Measurements from ENCODE around the gene MACROD1. TPM values are rescaled to one million over a fixed set of nuclear protein-coding genes. Genes with fewer than 3 reads are reported as not detected.

Gene MACROD1
- total and polyA plus RNA-seq, 12 donors = 77.6 to 497 (median 115) TPM

DNA sequence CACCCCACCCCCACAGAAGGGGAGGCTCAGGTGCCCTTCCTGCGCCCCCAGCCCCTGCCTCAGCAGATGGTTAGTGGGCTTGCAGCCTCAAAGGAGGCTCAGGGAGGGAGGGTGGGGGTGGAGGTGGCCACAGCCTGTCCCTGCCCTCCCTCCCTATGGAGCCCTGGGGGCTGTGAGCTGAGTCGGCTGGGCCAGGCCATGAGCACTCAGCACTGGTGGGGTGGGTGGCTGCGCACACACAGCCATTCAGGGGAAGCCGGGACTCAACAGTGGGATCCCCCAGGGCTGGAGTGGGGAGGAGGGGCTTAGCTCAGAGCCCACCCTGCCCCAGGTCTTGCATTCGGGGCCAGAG lies 80.0 kb downstream of the MACROD1 start:
- no peaks in the 10 kb centered on the region for H3K27me3 ChIP-seq
- DNase-seq (no peak), ATAC-seq (no peak)
- TF ChIP-seq, protein P1, sequence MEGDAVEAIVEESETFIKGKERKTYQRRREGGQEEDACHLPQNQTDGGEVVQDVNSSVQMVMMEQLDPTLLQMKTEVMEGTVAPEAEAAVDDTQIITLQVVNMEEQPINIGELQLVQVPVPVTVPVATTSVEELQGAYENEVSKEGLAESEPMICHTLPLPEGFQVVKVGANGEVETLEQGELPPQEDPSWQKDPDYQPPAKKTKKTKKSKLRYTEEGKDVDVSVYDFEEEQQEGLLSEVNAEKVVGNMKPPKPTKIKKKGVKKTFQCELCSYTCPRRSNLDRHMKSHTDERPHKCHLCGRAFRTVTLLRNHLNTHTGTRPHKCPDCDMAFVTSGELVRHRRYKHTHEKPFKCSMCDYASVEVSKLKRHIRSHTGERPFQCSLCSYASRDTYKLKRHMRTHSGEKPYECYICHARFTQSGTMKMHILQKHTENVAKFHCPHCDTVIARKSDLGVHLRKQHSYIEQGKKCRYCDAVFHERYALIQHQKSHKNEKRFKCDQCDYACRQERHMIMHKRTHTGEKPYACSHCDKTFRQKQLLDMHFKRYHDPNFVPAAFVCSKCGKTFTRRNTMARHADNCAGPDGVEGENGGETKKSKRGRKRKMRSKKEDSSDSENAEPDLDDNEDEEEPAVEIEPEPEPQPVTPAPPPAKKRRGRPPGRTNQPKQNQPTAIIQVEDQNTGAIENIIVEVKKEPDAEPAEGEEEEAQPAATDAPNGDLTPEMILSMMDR (IDR thresholded peaks at IDR 0.05) = no peak
- no peak overlapping the region for H3K27ac ChIP-seq
- H3K4me1 ChIP-seq = peaks cover 0 to 26% (median 9%) of the 10 kb centered on the region in 9 donors
- no peaks in the 10 kb centered on the region for H3K36me3 ChIP-seq
- no peak overlapping the region for H3K4me3 ChIP-seq
- H3K9me3 ChIP-seq = no peaks in the 10 kb centered on the region
- 90 to 95% methylated on average over 5 of the region's 5 CpGs for WGBS, 2 donors
- intact Hi-C loops (cut with DNase I) = no loop called here

DNA sequence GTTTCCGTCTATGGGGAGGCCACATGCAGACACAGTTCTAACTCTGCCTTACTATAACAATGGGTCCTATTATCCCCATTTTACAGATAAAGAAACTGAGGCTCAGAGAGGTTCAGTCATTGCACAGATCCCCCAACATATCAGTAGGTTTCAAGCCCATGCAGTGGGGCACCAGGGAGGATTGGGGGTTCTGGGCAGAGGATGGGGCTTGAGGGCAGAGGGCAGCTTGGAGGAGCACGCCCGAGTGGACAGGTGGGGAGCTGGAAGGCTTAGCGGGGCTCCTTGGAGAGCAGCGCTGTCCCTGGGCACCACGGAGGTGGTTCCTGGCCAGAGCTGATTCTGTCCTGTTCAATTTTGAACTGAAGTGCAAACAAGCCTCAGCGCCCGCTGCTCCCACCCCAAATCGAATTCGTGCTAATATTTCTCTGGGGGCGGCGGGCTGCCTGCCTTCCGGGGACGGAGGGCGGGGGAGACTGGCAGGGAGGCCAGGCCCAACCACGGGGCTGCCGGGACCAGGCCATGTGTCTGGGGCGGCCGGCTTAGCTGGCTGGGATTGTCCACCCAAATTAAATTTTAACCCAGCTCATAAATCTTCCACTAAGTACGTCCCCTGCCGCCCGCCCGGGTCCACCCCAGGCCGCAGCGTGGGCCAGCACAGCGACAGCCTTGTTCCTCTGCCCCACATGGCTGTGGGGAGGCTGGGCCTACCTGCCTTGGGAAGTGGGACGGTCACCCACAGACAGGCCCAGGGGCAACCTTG lies 80.8 kb downstream of the MACROD1 start:
- Histone ChIP-seq H3K4me3 (no peak overlapping the region), H3K27me3 (no peaks in the 10 kb centered on the region), H3K27ac (no peak overlapping the region), H3K9me3 (no peaks in the 10 kb centered on the region), H3K36me3 (no peaks in the 10 kb centered on the region), H3K4me1 (peaks cover 0 to 26% (median 9%) of the 10 kb centered on the region in 9 donors)
- 94 to 96% methylated on average over 27 of the region's 27 CpGs for WGBS, 2 donors
- intact Hi-C loops (cut with DNase I) = no loop called here
- DNase-seq = no peak
- TF ChIP-seq, protein P1 (IDR thresholded peaks at IDR 0.05) = no peak
- no peak for ATAC-seq

DNA sequence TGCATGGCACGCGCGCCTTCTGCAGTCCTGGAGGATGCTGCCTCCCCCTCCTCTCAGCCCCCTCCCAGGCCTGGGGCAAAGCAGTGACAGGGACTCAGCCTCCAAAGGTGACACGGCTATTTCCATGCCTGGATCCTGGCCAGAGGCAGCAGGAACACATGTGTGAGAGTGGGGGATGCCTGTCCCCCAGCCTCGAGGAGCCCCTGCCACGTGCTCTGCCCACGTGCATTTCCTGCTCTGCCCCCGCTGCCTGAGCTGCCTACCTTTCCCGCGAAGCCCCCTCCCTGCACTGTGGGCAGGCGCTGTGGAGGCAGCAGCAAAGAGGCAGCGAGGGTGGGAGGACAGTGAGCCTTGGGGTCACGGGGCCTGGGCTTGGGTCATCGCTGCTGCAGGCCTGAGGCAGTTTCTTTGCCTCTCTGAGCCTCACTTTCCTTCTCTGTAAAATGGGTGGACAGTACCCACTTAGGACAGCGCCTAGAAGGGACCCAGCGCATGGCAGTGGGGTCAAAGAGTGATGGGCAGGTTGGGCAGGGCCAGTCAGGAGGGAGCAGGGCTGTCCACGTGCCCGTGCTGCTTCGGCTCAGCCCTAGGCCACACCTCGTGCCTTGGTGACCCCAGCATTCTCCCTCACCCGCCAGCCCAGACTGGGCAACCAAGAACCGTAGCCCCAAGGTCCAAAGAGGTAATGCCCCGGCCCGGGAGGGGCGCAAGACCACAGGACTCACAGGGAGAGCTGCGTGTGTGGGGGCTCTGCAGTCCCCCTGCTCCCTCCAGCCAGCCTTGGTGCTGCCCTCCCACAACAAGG lies 81.6 kb downstream of the MACROD1 start:
- H3K36me3 ChIP-seq = no peaks in the 10 kb centered on the region
- H3K4me3 ChIP-seq = no peak overlapping the region
- peak in 3 of 8 donors; percentile 7 to 23 (median 8) for ATAC-seq
- DNase-seq = no peak
- H3K4me1 ChIP-seq = peaks cover 0 to 21% (median 9%) of the 10 kb centered on the region in 9 donors
- TF ChIP-seq, protein P1 (IDR thresholded peaks at IDR 0.05) = no peak
- 82 to 85% methylated on average over 26 of the region's 26 CpGs for WGBS, 2 donors
- H3K27me3 ChIP-seq = no peaks in the 10 kb centered on the region
- no peaks in the 10 kb centered on the region for H3K9me3 ChIP-seq
- intact Hi-C loops (cut with DNase I) = no loop called here
- H3K27ac ChIP-seq = no peak overlapping the region

DNA sequence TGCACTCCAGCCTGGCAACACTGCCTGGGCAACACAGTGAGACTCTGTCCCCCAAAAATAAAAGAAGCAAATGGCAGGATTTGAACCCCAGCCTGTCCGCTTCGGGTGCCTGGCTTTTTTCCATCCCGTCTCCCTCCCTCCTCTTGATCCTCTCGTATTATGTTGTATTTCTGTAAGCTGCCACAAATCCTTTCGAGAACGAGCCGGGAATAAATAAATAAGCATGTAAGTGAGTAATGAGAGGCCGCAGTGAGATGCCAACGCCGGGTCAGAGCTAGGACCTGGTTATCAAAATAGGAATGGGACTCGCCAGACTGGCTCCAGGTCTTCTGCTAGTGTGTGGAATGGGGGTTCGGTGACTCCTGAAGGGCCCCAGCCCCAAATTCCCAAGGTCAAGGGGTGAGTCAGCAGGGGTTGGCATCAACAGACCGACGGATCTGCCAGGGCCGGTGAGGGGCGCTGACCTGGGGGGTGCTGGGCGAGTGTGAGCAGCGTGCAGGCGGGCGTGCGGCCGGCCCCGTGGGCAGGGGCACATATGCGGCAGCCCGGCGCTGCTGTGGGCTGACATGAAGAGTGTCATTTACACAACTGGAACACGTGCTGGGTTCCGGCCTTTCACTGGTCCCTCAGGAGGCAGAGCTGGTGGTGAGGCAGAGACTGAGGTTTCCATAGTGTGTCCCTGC lies 82.4 kb downstream of the MACROD1 start:
- intact Hi-C loops (cut with DNase I) = no loop called here
- TF ChIP-seq, protein P1 (IDR thresholded peaks at IDR 0.05) = no peak
- 87 to 89% methylated on average over 28 of the region's 28 CpGs for WGBS, 2 donors
- Histone ChIP-seq H3K4me1 (peaks cover 0 to 28% (median 12%) of the 10 kb centered on the region in 9 donors), H3K4me3 (no peak overlapping the region), H3K27ac (no peak overlapping the region), H3K27me3 (no peaks in the 10 kb centered on the region), H3K9me3 (no peaks in the 10 kb centered on the region), H3K36me3 (no peaks in the 10 kb centered on the region)
- no peak for ATAC-seq
- no peak for DNase-seq
